ENCODE measurements around the gene RNU1-2.
"Not testable (repeated sequence)": the region's sequence is repeated elsewhere in the genome, so short reads cannot be mapped to it uniquely, and the experiment has no call there.

RNU1-2 gene

GRCh38 chr1:16895598-16896315 lies at the start of gene RNU1-2:
TSS of gene RNU1-2 (plus strand) at chr1:16895980.
- DNase-seq = peak; percentile 93

GRCh38 chr1:16856201-16856600 lies 39.6 kb upstream of the RNU1-2 start:
- DNase-seq = not testable (repeated sequence)

GRCh38 chr1:16859167-16860041 lies 36.4 kb upstream of the RNU1-2 start:
- not testable (repeated sequence) for DNase-seq

- not testable (repeated sequence) for DNase-seq
Measured at GRCh38 chr1:16860048-16860447, 35.7 kb upstream of the RNU1-2 start.

GRCh38 chr1:16861832-16862245 lies 33.9 kb upstream of the RNU1-2 start:
- not testable (repeated sequence) for DNase-seq

- DNase-seq = not testable (repeated sequence)
Measured at GRCh38 chr1:16862415-16862814, 33.4 kb upstream of the RNU1-2 start.

- DNase-seq = not testable (repeated sequence)
Measured at GRCh38 chr1:16863024-16863423, 32.8 kb upstream of the RNU1-2 start.

- not testable (repeated sequence) for DNase-seq
Measured at GRCh38 chr1:16866926-16867707, 28.7 kb upstream of the RNU1-2 start.

GRCh38 chr1:16868787-16869186 lies 27.0 kb upstream of the RNU1-2 start:
- DNase-seq = not testable (repeated sequence)

- not testable (repeated sequence) for DNase-seq
Measured at GRCh38 chr1:16869996-16870395, 25.8 kb upstream of the RNU1-2 start.

GRCh38 chr1:16871171-16871570 lies 24.6 kb upstream of the RNU1-2 start:
- DNase-seq = not testable (repeated sequence)

- DNase-seq = not testable (repeated sequence)
Measured at GRCh38 chr1:16872152-16873075, 23.4 kb upstream of the RNU1-2 start.

- not testable (repeated sequence) for DNase-seq
Measured at GRCh38 chr1:16873076-16873879, 22.5 kb upstream of the RNU1-2 start.

- DNase-seq = not testable (repeated sequence)
Measured at GRCh38 chr1:16874968-16875765, 20.6 kb upstream of the RNU1-2 start.

- DNase-seq = not testable (repeated sequence)
Measured at GRCh38 chr1:16881742-16882141, 14.0 kb upstream of the RNU1-2 start.

GRCh38 chr1:16882986-16883385 lies 12.8 kb upstream of the RNU1-2 start:
- DNase-seq = no peak

- not testable (repeated sequence) for DNase-seq
Measured at GRCh38 chr1:16884487-16884886, 11.3 kb upstream of the RNU1-2 start.

- no peak for DNase-seq
Measured at GRCh38 chr1:16886860-16887605, 8.7 kb upstream of the RNU1-2 start.
